Measurements from ENCODE around the gene EFHB.

- TF ChIP-seq CTCF (IDR thresholded peaks at IDR 0.05 in 4 of 5, conservative IDR thresholded peaks at IDR 0.05 in 1 of 5): no peak
- TF ChIP-seq POLR2A (IDR thresholded peaks at IDR 0.05): no peak
Observed at GRCh38 chr3:19945534-19945933, 11.5 kb upstream of the EFHB start.

All from gastrocnemius medialis (tissue), 4 donors.